ENCODE data around the gene KLHL24.
"Not testable (repeated sequence)": the region's sequence is repeated elsewhere in the genome, so short reads cannot be mapped to it uniquely, and the experiment has no call there.

GRCh38 chr3:183640635-183641034 is 5.2 kb downstream of the KLHL24 start:
- not testable (repeated sequence) for TF ChIP-seq EP300 (IDR thresholded peaks at IDR 0.05; ENCODE audit: low read depth); CTCF (IDR thresholded peaks at IDR 0.05); POLR2A (IDR thresholded peaks at IDR 0.05)
